Fibroblast of skin of abdomen (primary cell): ENCODE measurements around the gene ERH.

Experiments used
- DNase-seq: peaks from one replicate; pipeline ENCODE4 v3.0.0-alpha.2; 2013

Gene ERH

DNA sequence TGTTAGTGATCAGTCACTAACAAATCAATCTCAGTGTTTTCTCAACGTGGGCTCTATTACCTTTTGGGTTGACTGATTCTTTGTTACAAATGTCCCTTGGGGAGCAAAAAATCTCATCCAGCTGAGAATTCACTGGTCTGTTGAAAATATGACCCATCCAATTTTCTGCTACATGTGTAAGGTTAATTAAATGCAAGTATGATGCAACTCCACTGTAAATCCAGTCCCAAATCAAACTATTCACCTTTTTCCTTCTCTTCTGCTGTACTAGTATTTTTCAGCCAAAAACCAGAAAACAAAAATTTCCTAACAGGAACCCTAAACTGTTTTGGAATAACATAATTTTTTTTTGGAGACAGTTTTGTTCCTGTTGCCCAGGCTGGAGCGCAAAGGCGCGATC lies 2.2 kb downstream of the ERH start:
- peak; percentile 14 for DNase-seq

DNA sequence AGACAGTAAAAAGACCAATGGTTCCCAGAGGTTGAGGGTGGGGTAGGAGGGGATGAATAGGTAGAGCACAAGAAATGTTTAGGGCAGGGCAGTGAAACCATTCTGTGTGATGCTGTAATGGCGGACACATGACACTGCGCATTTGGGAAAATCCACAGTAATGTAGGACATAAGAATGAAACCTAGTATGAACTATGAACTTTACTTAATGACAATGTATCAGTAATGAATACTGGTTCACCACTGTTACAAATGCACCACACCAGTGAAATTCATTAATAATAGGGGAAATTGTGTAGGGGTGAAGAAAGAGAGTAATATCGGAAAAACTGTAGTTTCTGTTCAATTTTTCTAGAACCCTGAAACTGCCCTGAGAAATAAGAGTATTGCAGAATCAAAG lies 5.6 kb downstream of the ERH start:
- DNase-seq: no peak

DNA sequence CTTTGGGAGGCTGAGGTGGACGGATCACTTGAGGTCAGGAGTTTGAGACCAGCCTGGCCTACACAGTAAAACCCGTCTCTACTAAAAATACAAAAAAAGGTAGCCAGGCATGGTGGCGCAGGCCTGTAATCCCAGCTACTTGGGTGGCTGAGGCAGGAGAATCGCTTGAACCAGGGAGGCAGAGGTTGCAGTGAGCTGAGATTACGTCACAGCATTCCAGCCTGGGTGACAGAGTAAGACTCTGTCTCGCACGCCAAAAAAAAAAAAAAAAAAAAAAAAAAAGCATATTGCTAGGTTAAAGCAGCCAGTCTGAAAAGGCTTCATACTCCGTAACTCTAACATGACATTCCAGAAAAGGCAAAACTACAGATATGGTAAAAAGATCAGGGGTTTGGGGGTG lies 6.7 kb downstream of the ERH start:
- DNase-seq: peak; percentile 16

DNA sequence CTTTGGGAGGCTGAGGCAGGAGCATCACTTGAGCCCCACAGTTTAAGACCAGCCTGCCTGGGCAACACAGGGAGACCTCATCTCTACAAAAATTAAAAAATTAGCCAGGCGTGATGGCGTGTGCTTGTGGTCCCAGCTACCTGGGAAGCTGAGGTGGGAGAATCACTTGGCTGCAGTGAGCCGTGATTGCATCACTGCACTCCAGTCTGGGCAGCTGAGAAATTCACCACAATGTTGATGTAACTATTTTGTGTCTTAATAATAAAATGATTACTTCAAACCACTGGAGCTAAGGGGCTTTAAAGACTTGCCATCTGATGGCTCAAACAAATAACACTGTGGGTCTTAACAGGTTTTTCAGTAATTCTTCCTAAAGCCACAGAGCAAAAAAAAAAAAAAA lies 10.8 kb downstream of the ERH start:
- DNase-seq: no peak

DNA sequence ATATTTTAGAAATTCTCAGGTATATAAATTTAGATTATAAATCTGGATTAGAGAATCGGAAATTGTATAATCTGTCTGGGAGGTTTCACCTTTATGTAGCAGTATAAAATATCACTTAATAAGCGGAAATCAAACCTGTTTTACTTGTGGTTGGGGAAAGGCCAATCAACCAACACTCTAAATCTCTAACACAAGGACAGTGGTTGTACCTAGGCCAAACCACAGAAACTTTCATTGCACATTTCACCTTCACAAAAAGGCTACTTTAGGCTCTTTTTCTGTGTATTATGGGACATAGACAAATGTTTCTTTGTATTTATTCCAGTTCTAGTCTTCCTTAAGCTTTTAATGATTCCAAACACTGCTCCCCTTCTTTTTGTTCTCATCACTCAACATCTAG lies 19.8 kb downstream of the ERH start:
- DNase-seq: no peak

DNA sequence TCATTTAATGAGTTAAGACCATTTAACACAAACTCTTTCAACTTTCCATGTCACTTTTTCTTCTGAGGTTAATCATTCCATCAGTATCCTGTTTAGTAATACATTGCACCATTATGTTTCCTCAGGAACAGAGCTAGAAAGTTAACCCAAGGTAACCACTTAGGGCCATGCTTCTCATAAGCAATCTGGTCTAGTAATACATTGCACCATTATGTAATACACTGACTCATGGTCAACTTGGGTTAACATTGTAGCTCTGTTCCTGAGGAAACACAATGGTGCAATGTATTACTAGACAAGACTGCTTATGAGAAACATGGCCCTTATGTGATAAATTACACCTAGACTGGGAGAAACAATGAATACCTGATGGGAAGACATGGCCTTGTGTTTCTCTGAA lies 21.7 kb downstream of the ERH start:
- DNase-seq: peak; percentile 20

DNA sequence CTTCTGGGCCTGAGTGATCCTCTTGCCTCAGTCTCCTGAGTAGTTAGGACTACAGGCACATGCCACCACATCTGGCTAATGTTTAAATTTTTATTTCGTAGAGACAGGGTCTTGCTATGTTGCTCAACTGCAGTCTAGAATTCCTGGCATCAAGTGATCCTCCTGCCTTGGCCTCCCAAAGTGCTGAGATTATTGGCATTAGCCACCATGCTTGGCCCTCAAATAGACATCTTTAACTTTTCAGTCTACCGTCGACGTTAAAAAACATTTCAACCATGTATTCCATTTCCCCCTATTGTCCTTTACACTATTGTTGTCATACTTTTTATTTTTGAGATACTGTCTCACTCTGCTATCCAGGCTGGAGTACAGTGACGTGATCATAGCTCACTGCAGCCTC lies 22.4 kb downstream of the ERH start:
- no peak for DNase-seq

DNA sequence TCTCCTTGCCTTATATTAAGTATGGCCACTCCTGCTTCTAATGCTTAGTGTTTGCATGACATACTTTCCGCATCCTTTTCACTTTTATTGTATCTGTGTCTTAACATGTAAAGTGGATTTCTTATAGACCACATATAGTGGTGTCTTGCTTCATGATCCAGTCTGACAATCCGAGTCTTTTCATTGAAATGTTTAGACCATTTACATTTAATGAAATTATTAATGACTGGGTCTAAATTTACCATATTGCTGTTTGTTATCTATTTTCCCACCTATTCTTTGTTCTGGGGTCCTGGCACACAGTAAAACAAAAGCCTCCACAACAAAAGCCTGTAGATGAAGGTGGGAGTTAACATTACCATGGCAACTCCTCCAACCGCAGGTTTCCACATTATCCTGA lies 22.9 kb downstream of the ERH start:
- DNase-seq: no peak

DNA sequence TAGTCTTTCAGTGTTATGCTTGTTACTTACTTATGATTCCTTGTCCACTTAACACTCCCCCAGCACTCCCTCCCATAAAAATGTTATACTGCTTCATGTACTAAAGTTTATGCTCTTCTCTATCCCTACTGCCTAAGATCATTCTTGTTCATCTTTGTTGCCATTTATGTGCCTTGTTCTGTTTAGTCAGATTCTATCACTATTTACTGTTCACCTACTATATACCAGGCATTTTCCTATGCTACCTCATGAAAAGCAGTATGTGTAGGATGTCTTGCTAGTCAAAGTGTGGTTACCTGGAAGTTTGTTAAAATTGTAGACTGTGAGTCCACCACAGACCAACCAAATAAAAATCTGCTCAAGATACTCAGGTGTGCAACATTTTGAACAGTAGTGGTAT lies 23.9 kb downstream of the ERH start:
- no peak for DNase-seq

DNA sequence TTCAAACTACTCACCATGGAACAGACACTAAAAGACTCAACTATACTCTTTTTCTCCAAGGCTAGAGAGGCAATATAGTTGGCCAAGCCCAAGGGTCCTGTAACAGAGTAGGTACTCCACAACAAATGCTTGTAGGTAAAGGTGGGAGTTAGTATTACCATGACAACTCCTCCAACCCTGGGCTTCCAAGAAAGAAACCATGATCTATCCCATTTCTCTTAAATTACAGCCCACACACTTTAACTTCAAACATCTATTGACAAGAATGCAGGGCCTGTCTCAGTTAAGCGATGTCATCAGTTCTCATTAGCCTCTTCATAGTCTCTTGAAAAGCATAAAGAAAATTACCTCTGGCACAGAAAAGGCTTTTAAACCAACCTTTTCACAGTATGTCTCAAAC lies 25.0 kb downstream of the ERH start:
- no peak for DNase-seq

DNA sequence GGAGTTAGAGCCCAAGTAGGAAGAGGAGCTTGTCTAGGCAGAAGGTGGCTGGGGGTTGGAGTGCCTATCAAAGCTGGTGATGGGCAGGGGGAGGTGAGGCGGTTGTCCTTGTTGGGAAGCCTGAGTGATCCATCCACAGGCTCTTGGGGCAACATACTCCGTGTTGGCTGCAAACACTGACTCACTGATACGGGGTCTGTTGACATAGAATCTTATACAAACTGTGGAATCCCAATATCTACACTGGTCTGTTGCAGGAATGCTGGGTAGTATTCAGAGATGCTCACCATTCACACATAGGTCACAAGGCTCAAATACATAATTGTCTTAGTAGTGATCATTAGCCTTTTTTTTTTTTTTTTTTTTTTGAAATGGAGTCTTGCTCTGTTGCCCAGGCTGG lies 26.0 kb downstream of the ERH start:
- DNase-seq: no peak

DNA sequence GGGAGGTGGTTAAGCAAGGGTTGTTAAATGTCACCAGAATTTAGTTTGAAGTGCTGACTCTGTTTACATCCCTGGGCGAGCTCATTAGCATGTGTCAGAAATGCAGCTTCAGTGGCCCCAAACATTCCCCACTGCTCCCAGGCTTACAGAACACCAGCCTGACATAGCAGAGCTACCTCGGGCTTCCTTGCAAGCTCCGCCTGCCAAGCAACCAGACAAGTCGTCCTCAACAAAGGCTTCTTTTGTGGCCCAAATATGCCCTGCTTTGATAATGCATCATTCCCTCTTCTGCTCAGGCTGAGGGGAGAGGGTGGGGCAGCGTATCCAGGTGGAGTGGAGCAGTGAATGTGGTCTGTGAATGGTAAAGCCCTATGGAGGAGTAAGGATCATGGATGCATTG lies 28.0 kb downstream of the ERH start:
- no peak for DNase-seq

DNA sequence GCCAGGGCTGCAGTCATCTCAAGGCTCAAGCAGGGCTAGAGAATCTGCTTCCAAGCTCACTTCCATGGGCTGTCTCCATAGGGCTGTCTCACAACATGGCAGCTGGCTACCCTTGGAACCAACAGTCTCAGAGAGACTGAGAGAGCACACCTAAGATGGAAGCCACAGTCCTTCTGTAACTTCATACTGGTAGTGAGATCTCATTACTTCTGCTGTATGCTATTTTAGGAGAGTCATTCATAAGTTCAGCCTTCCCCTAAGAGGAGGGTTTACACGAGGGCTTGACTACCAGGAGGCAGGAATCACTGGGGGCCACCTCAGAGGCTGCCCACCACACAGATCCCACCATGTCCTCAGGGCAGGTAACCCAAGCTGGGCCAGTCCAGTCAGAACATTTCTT lies 29.7 kb downstream of the ERH start:
- DNase-seq: no peak

DNA sequence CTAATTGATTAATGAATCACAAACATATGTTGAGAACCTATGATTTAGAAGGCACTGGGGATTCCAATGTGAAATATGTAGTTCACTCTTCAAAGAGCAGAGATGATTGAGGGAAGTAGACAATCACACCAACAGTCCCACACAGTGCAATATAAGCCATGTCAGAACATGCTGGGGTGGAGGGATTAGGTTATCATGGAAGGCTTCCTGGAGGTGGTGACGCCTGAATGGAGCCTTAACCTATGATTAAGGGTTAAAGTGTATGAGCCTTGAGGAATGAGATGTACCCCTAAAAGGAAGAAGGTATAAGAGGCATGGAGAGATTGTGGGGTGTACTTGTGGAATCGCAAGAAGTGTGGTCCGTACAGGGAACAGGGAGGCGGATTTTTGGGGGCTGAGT lies 31.3 kb downstream of the ERH start:
- no peak for DNase-seq

DNA sequence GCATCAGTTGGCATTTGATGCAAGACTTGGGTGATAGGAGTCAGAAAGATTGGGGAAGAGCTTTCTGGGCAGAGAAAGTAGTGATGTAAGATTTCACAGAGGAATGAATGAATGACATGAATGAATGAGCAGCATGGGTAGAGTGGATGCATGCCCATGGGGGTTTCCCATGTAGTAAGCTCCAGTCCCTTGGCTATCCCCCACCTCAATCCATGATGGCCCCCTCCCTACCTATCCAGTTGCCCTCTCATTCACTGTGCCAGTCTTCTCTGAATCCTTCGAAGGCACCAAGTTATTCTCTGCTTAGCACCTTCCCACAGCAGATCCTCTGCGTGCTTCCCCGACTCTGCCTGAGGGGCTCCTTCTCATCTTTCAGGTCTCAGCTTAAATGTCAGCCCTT lies 32.0 kb downstream of the ERH start:
- DNase-seq: no peak

DNA sequence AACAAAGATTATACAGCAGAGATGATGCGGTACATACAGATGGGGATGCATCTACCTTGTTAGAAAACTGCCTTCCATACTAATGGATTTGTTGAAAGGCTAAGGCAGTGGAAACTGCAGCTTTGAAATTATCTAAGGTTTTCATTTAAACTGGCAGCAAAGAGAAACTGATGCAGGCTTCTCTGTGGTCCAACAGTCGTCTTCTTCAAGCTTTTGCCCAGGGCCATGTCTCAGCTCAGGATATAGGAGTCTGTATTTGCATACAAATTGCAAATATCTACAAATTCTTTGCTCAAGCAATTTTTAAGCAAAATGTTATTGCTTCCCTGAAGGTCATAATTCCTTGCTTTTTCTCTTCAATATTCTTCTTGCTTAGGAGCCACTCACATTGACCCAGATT lies 33.7 kb downstream of the ERH start:
- DNase-seq: no peak

DNA sequence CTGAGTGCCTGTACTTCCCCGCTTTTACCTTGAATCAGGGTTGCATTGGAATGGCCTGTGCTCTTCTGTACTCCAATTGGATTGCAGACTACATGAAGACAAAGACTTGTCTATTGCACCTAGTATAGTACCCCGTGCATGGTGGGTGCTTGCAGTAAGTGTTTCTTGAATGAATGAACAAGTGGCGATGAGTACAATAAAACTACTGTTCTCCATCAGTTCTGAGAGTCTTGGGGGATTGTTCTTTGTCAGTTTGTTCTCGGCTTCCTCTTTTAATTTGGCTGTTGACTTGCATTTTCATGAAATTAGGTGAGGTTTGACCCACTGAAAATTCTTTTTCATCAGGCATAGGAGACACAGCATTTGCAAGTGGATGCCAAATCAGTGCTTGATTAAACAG lies 34.1 kb downstream of the ERH start:
- DNase-seq: no peak

DNA sequence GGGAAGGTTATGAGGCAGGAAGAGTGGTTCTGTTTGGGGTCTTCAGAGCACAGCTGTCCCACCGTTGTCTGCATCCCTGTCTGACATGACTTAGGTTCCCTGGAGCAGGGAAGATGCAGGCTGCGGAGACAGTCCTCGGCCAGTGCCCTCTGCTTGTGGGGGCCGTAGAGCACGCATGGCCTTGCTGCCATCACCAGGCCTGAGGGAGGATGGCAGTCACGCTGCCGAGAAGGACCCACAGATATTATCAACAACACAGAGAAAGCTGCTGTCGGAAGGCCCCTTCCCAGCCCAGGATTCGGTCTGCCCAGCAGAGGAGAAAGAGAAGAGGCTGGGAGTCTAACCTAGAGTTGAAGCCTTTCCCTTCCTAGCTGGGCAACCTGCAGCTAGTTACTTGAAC lies 35.0 kb downstream of the ERH start:
- peak; percentile 29 for DNase-seq

DNA sequence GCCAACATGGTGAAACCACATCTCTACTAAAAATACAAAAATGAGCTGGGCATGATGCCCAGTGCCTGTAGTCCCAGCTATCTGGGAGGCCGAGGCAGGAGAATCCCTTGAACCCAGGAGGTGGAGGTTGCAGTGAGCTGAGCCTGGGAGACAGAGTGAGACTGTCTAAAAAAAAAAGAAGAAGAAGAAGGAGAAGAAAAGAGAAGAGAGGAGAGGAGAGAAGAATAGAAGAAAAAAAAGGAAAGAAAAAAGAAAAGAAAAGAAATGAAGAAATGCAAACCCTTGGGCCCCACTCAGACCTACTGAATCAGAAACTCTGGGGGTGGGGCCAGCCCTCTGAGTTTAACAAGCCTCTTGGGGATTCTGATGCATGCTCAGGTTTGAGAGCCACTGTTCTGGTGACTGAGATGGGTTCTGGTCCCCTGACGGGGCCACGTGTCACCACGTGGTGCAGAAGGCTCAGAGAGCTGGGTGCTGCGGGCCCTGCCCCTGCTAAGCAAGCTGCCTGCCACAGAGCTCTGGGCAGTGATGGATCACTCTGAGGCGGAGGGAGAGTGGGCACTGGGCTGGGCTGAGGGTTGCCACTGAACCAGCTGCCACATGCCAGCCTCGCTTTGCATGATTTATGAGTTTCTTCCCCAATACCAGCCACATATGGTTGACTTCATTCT lies 37.5 kb downstream of the ERH start:
- no peak for DNase-seq

DNA sequence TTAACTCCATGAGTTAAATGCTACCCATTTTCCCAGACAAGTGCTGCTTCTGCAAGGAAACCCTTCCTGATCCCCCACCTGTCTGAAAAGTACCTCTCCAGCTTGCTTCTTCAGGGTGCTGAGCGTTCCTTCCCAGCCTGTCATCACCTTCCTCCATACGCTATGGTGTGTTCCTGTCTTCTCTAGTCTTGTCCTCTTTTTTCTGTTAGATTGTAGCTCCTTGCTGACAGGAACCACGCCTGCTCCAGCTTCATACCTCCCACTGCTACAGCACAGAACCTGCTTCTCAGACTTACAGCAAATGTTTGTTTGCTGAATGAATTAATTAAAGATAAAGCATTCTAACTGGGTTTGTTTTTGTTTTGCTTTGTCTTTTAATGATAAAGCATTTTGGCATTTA lies 39.1 kb downstream of the ERH start:
- DNase-seq: no peak

DNA sequence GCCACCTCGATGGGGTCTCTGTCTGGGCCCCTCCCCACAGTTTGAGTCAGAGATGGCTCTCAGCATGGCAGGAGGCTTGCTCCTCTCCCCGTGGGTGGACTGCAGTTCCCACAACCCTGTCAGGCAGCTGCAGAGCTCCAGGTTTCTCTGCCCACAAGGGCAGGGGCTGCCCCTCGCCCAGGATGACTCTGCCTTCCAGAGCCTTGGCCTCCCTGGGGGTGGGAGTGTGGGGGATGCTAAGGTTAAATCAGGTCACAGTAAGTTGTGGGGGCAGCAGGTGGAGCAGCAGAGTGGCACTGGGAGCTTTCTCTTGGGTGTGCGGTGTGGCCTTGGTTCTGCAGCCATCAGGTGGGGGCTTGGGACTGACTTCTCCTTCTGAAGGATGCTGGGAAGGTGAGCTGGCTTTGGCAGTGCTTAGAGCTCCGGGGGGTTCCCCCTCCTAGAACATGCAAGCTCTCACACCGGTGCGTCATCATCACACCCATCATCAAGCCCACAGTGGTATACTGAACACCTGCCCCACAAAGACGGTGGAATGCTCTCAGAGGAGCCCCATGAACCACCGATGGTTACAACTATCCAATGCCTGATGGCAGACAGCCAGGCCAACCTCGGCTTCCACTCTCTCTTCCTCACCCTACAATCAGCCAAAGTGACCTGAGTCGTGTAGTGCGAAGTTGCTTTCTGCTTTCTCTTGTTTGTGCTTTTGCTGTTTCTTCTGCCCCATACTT lies 39.7 kb downstream of the ERH start:
- DNase-seq: no peak

DNA sequence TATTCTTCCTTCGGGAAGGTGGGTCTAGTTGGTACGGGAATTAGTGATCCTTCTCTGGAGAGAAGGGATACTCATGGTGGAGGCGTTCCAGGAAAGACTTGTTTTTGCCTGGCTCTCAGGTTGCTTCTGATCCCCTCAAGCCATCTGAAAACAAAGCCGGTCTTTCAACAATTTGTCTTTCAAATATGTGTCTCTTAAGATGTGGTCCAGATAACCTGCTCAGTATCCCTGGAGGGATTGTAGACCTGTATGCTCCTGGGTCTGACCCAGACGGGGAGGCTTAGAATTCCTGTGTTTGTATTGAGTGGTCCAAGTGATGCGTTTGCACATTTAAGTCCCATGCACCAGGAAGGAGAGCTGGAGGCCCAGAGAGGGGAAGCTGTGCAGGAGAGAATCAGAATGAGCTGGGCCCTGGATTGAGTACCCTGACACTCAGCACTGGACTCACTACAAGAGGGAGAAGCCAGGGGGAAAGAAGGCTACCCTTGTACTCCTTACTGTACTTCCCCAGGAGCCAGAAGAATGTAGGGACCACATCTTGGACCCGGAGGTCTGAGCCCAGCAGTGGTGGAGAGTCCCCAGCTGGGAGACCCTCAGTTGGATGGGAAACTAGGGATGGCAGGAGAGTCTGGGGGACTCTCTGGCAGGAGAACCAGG lies 40.4 kb downstream of the ERH start:
- DNase-seq: no peak

DNA sequence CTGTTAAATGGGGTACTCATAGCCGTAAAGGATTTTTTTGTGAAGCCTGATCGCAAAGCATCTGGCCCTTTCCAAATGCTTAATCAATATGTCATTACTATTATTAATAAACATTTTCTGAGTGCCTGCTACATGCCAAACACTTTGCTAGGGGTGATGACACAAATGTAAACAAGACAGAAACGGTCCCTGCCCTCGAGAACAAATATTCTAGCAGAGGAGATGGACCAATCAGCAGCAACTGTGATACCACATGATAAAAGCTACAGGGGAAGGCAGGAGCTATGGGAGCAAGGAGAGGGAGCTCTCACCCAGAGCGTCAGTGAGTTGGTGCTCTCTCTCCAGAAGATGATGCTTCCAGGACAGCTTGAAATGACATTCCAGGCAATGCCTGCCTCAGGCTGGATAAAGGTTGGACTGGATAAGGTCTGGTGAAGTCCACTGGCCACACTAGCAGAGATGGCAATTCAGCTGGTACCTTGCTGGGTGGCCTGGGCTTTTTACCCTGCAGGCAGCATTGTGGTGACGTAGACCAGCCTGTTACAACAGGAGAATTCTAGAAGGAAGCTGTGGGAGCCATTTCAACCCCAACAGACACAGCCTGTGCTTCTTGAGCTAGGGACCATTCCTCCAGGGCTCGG lies 41.1 kb downstream of the ERH start:
- no peak for DNase-seq
